Erythroblast (primary cell): ENCODE measurements around the gene OSBPL9.

Experiments used
- GATA1 ChIP-seq: IDR thresholded peaks from 2 replicates; pipeline ENCODE4 v1.6.1; 2011; ENCODE audit warnings: low read depth, mild to moderate bottlenecking, control low read depth, low read length, moderate library complexity
- POLR2A ChIP-seq: IDR thresholded peaks from 2 replicates; pipeline ENCODE4 v1.6.1; 2011; ENCODE audit warnings: mild to moderate bottlenecking, low read length

DNA sequence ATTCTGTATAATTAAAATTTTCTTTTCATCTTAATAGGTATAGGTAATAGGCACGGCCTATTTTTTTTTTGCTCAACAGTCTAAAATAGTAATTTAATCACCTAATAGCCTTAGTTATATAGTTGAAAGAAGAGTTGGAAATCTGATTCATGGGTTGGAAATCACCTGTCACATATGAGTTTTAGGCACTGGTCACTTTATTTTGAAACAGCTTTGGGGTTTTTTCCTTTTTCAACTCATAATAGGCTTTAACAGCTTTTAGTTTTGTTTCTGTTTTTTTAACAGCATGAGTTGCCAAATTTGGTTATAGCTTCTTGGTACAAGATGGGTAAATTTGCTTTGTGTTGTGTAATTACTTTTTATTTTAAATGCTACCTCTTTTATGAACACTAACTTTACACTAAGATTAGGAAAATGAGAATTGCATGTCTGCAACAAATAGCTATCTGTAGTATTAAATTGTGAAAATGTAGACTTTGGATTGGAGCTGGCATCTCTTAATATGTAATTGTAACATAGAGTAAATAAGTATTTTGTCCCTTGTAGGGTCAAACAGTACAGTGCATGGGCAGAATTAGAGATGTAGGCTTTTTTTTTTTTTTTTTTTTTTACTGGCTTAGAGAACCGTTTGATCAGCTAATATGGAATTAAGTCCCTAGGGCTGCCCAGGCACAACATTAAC, 109.8 kb downstream of the OSBPL9 start:
- TF ChIP-seq POLR2A (no peak), GATA1 (no peak)
